Measurements from ENCODE around the gene C1orf21.

GRCh38 chr1:184615301-184615700 lies 228.5 kb downstream of the C1orf21 start:
- no peak for TF ChIP-seq CTCF (IDR thresholded peaks at IDR 0.05)
- TF ChIP-seq TCF7L2 (IDR thresholded peaks at IDR 0.05; ENCODE audit: low read depth, low read length): no peak
- no peak for TF ChIP-seq POLR2AphosphoS5 (IDR thresholded peaks at IDR 0.05; ENCODE audit: low read depth, low read length)

Data from Panc1 (cell line).